GM12878 (cell line): ENCODE measurements around the gene IL17RE. TPM values are rescaled to one million over a fixed set of nuclear protein-coding genes. Genes with fewer than 3 reads are reported as not detected.

Source experiments
- ATF7 ChIP-seq: fragments of 450-650 bp; IDR thresholded peaks from 2 replicates; pipeline ENCODE4 v1.6.1; 2016; ENCODE audit warnings: low read depth, mild to moderate bottlenecking
- CBFB ChIP-seq: IDR thresholded peaks from 2 replicates; pipeline ENCODE4 v1.6.1; 2016; ENCODE audit warnings: antibody characterized with exemption, low read depth
- CHD4 ChIP-seq: fragments of 200-600 bp; sonication (generic); IDR thresholded peaks from 2 replicates; pipeline ENCODE4 v1.6.1; 2016; ENCODE audit warnings: mild to moderate bottlenecking
- ESRRA ChIP-seq: IDR thresholded peaks from 2 replicates; pipeline ENCODE4 v1.6.1; 2012; ENCODE audit warnings: mild to moderate bottlenecking, low read length, improper control_type of control experiment
- HCFC1 ChIP-seq: fragments of 150-350 bp; IDR thresholded peaks from 2 replicates; pipeline ENCODE4 v1.6.1; 2014; ENCODE audit warnings: low read length
- IKZF1 ChIP-seq: fragments of 450-650 bp; conservative IDR thresholded peaks from 2 replicates; pipeline ENCODE4 v1.6.1; 2017; ENCODE audit warnings: antibody characterized with exemption, mild to moderate bottlenecking
- RUNX3 ChIP-seq: IDR thresholded peaks from 2 replicates; pipeline ENCODE4 v1.6.1; 2012; ENCODE audit warnings: low read length, inconsistent platforms
- STAT1 ChIP-seq: fragments of 450-650 bp; conservative IDR thresholded peaks from 2 replicates; pipeline ENCODE4 v1.6.1; 2014; ENCODE audit warnings: antibody characterized with exemption, mild to moderate bottlenecking
- polyA plus RNA-seq, 11 experiments: library from polyadenylated mRNA; depleted of rRNA in 4 of 11; unstranded in 6 of 11; stranded (reverse) in 5 of 11; fragments of >200 nt; fragmentation: Nextera tagmentation in 4 of 11; fragmentation: Illumina TruSeq in 1 of 11; extraction: Ambion mirVana in 4 of 11; extraction: Trizol in 1 of 11; gene quantifications; 1 replicate in 1 of 11; 2 replicates in 10 of 11; pipeline versions ENCODE4 v1.2.1 to v1.2.3, GENCODE V29; 2011 to 2016; ENCODE audit warnings: inconsistent platforms in 2 of 11, missing spikeins in 2 of 11, low read depth in 1 of 11
- total RNA-seq, 4 experiments: library from RNA; depleted of rRNA in 3 of 4; stranded (reverse); fragments of >200 nt in 3 of 4; fragmentation: Illumina TruSeq in 1 of 4; extraction: Trizol in 1 of 4; gene quantifications; 2 replicates each; pipeline versions ENCODE4 v1.2.1 to v1.2.3, GENCODE V29; 2013 to 2021
- TF ChIP-seq, protein P1 (sequence below): fragments of 450-650 bp; IDR thresholded peaks from 2 replicates; pipeline ENCODE4 v1.6.1; 2018; ENCODE audit warnings: borderline replicate concordance, mild to moderate bottlenecking; ENCODE audit not compliant: partially characterized antibody
- TF ChIP-seq, protein P2 (sequence below): fragments of 450-650 bp; IDR thresholded peaks from 2 replicates; pipeline ENCODE4 v1.6.1; 2018; ENCODE audit warnings: mild to moderate bottlenecking, low read depth, moderate library complexity; ENCODE audit not compliant: partially characterized antibody
- TF ChIP-seq, protein P3 (sequence below): IDR thresholded peaks from 2 replicates; pipeline ENCODE4 v1.6.1; 2012; ENCODE audit warnings: improper control_type of control experiment, low read depth, low read length; ENCODE audit not compliant: insufficient replicate concordance
- TF ChIP-seq, protein P4 (sequence below): fragments of 450-650 bp; formaldehyde crosslinking; IDR thresholded peaks from 2 replicates; pipeline ENCODE4 v1.4.0; 2020; ENCODE audit warnings: mild to moderate bottlenecking, moderate library complexity

Gene IL17RE
- total and polyA plus RNA-seq, 10 of the 15 experiments (the other 5 are each of a cell fraction or from before 2014, with no cell fraction given): 0.04 to 0.51 (median 0.12) TPM; not detected in 2

DNA sequence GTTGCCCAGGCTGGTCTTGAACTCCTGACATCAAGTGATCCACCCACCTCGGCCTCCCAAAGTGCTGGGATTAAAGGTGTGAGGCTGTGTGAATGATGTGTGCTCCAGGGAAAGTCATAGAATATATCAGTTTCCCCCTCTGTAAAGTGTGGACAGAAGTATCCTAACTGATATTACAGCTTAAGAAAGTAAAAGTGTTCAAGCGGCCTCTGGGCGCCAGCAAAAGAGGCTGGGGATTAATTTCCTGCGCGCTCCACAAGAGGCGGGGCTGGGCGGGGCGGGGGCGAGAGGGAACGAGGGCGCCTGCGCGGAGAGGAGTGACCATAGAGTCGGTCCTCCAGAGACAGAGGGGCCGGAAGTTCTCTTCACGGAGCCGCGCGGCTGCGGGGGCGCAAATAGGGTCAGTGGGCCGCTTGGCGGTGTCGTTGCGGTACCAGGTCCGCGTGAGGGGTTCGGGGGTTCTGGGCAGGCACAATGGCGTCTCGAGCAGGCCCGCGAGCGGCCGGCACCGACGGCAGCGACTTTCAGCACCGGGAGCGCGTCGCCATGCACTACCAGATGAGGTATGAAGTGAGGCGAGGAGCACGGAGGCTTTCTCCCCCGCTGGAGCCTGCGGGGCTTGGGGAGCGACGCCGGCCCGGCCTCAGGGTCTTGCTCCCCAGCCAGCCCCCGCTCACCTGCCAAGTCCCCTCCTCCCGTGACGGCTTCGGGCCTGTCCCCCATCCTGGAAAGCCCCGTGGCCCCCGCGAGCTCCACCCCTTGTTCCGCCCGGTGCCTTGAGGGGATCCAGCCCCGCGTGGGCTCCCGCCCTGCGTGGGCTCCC, 12.2 kb upstream of the IL17RE start, which contains the start of gene JAGN1 (continued):
- TF ChIP-seq, protein P1, sequence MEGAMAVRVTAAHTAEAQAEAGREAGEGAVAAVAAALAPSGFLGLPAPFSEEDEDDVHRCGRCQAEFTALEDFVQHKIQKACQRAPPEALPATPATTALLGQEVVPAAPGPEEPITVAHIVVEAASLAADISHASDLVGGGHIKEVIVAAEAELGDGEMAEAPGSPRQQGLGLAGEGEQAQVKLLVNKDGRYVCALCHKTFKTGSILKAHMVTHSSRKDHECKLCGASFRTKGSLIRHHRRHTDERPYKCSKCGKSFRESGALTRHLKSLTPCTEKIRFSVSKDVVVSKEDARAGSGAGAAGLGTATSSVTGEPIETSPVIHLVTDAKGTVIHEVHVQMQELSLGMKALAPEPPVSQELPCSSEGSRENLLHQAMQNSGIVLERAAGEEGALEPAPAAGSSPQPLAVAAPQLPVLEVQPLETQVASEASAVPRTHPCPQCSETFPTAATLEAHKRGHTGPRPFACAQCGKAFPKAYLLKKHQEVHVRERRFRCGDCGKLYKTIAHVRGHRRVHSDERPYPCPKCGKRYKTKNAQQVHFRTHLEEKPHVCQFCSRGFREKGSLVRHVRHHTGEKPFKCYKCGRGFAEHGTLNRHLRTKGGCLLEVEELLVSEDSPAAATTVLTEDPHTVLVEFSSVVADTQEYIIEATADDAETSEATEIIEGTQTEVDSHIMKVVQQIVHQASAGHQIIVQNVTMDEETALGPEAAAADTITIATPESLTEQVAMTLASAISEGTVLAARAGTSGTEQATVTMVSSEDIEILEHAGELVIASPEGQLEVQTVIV: peak; percentile 61
- no peak for TF ChIP-seq STAT1
- TF ChIP-seq HCFC1: peak; percentile 58; the same call in 1 of the 2 replicates
- TF ChIP-seq, protein P2, sequence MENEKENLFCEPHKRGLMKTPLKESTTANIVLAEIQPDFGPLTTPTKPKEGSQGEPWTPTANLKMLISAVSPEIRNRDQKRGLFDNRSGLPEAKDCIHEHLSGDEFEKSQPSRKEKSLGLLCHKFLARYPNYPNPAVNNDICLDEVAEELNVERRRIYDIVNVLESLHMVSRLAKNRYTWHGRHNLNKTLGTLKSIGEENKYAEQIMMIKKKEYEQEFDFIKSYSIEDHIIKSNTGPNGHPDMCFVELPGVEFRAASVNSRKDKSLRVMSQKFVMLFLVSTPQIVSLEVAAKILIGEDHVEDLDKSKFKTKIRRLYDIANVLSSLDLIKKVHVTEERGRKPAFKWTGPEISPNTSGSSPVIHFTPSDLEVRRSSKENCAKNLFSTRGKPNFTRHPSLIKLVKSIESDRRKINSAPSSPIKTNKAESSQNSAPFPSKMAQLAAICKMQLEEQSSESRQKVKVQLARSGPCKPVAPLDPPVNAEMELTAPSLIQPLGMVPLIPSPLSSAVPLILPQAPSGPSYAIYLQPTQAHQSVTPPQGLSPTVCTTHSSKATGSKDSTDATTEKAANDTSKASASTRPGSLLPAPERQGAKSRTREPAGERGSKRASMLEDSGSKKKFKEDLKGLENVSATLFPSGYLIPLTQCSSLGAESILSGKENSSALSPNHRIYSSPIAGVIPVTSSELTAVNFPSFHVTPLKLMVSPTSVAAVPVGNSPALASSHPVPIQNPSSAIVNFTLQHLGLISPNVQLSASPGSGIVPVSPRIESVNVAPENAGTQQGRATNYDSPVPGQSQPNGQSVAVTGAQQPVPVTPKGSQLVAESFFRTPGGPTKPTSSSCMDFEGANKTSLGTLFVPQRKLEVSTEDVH: no peak
- TF ChIP-seq RUNX3: peak; percentile 68
- TF ChIP-seq, protein P3, sequence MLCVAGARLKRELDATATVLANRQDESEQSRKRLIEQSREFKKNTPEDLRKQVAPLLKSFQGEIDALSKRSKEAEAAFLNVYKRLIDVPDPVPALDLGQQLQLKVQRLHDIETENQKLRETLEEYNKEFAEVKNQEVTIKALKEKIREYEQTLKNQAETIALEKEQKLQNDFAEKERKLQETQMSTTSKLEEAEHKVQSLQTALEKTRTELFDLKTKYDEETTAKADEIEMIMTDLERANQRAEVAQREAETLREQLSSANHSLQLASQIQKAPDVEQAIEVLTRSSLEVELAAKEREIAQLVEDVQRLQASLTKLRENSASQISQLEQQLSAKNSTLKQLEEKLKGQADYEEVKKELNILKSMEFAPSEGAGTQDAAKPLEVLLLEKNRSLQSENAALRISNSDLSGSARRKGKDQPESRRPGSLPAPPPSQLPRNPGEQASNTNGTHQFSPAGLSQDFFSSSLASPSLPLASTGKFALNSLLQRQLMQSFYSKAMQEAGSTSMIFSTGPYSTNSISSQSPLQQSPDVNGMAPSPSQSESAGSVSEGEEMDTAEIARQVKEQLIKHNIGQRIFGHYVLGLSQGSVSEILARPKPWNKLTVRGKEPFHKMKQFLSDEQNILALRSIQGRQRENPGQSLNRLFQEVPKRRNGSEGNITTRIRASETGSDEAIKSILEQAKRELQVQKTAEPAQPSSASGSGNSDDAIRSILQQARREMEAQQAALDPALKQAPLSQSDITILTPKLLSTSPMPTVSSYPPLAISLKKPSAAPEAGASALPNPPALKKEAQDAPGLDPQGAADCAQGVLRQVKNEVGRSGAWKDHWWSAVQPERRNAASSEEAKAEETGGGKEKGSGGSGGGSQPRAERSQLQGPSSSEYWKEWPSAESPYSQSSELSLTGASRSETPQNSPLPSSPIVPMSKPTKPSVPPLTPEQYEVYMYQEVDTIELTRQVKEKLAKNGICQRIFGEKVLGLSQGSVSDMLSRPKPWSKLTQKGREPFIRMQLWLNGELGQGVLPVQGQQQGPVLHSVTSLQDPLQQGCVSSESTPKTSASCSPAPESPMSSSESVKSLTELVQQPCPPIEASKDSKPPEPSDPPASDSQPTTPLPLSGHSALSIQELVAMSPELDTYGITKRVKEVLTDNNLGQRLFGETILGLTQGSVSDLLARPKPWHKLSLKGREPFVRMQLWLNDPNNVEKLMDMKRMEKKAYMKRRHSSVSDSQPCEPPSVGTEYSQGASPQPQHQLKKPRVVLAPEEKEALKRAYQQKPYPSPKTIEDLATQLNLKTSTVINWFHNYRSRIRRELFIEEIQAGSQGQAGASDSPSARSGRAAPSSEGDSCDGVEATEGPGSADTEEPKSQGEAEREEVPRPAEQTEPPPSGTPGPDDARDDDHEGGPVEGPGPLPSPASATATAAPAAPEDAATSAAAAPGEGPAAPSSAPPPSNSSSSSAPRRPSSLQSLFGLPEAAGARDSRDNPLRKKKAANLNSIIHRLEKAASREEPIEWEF: no peak
- peak; percentile 74; the same call in 1 of the 2 replicates for TF ChIP-seq CBFB
- no peak; the same call in 1 of the 2 replicates for TF ChIP-seq ATF7
- TF ChIP-seq, protein P4, sequence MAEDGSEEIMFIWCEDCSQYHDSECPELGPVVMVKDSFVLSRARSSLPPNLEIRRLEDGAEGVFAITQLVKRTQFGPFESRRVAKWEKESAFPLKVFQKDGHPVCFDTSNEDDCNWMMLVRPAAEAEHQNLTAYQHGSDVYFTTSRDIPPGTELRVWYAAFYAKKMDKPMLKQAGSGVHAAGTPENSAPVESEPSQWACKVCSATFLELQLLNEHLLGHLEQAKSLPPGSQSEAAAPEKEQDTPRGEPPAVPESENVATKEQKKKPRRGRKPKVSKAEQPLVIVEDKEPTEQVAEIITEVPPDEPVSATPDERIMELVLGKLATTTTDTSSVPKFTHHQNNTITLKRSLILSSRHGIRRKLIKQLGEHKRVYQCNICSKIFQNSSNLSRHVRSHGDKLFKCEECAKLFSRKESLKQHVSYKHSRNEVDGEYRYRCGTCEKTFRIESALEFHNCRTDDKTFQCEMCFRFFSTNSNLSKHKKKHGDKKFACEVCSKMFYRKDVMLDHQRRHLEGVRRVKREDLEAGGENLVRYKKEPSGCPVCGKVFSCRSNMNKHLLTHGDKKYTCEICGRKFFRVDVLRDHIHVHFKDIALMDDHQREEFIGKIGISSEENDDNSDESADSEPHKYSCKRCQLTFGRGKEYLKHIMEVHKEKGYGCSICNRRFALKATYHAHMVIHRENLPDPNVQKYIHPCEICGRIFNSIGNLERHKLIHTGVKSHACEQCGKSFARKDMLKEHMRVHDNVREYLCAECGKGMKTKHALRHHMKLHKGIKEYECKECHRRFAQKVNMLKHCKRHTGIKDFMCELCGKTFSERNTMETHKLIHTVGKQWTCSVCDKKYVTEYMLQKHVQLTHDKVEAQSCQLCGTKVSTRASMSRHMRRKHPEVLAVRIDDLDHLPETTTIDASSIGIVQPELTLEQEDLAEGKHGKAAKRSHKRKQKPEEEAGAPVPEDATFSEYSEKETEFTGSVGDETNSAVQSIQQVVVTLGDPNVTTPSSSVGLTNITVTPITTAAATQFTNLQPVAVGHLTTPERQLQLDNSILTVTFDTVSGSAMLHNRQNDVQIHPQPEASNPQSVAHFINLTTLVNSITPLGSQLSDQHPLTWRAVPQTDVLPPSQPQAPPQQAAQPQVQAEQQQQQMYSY (CRISPR knock-in tag): no peak
- peak; percentile 86 for TF ChIP-seq IKZF1
- TF ChIP-seq ESRRA: no peak
- TF ChIP-seq CHD4: no peak; the same call in 1 of the 2 replicates
